ENCODE measurements around the gene MAGEA8. TPM values are rescaled to one million over a fixed set of nuclear protein-coding genes. Genes with fewer than 3 reads are reported as not detected.

MAGEA8 gene
- total RNA-seq, 1 experiment from 2014 or later = not detected

Other genes with a start within 250 kb of the MAGEA8 start
- 13.6 and 15.5 TPM in 2 replicates for gene TMEM185A, start 249.4 kb upstream of the MAGEA8 start, total RNA-seq (2014; rRNA removed; shearing (Covaris generic))
- gene MAGEA11, start 169.1 kb upstream of the MAGEA8 start, total RNA-seq (2014; rRNA removed; shearing (Covaris generic)) = 0.10 TPM in 1 of 2 replicates, not detected in the other
- gene HSFX1, start 107.1 kb upstream of the MAGEA8 start, total RNA-seq (2014; rRNA removed; shearing (Covaris generic)) = 0.20 TPM in 1 of 2 replicates, not detected in the other
- not detected in 2 replicates for gene MAGEA9, start 99.3 kb upstream of the MAGEA8 start, total RNA-seq (2014; rRNA removed; shearing (Covaris generic))
- gene HSFX4, start 48.4 kb downstream of the MAGEA8 start, total RNA-seq (2014; rRNA removed; shearing (Covaris generic)) = not detected in 2 replicates
- gene EOLA2, start 57.3 kb downstream of the MAGEA8 start, total RNA-seq (2014; rRNA removed; shearing (Covaris generic)) = 28.5 and 37.4 TPM in 2 replicates

Data from NCI-H460 (cell line).